ENCODE results near the gene ATP10D.

Gene ATP10D

DNA sequence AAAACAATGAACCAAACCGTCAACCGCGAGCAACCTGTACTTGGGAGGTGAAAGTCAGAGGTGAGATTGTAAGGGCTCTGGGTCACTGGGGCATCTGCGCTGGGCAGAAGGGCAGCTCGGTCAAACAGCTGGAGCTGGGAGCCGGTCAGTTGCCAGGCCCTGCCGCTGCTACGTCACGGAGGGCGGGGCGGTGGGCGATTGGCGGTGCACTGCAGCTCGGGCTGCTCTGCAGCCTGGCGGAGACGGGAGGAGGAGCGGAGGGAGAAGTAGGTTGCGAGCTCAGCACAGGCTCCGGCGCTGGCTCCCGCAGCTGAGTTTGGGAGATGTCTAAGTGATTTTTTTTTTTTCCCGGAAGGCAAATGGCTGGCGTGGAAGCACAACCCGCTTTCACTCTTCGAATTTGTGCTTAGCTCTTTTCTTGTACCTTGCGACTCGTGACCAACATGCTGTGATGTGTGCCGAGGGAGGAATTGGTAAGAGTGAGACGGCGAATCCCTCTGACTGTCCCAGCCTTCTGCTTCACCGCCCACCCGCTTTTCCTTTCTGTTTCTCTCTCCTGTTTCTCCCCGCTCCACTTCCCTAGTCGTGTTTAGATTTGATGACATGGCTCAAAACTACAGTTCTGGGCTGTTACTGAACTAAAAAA lies at the start of gene ATP10D:
ATP10D (plus strand) TSS at position 229 of the 646 bp plus-strand sequence. CDS start 27,266 bp downstream, outside the sequence.
- peak; percentile 47 to 97 (median 89) for DNase-seq

DNA sequence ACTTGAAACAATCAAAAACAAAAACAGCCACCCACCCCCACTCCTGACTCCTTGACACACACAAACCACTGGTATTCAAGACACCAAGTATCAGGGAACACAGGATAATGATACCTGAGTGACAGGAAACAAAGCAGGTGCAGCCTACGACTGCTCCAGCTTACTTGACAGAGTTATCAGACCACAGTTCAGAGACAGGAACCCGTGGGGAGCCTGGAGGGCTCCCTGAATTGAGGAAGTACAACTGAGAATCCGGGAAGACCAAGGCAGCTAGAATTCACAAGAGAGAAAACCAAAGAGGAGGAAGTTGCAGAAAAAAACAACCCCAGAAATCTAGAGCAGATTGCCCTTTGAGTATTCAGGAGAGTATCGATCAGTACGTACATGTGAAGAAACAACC lies 42.1 kb upstream of the ATP10D start:
- DNase-seq: peak in 8 of 56 donors; percentile 0 to 22 (median 0)

- no peak for DNase-seq
Observed at GRCh38 chr4:47444031-47444430, 41.0 kb upstream of the ATP10D start.

DNA sequence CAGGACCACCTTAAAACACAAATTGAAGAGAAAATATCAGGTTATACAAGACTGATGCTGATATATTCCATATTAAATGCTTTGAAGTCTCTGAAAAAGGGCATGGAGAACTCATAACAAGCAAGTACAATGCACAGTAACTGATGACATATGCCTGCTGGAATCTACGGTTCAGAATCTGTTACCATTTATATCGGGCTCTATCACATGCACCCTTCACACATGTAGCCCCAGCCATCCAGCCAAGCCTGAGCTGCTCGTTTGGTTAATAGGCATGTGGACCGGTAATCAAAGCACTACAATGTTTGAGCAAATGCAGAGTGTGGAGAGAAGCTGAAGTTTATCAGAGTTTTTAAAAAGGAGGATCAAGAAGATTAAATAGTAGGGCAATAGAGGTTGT lies 33.4 kb upstream of the ATP10D start:
- DNase-seq: no peak

GRCh38 chr4:47462799-47463234 lies 22.3 kb upstream of the ATP10D start:
- DNase-seq: peak in 2 of 56 donors; percentile 38 to 46

GRCh38 chr4:47463235-47463956 lies 21.7 kb upstream of the ATP10D start, which contains the start of gene COMMD8:
TSS of gene COMMD8 (minus strand) at chr4:47463702. CDS start at chr4:47463651, 51 bp downstream.
- DNase-seq: peak; percentile 63 to 98 (median 93)

- no peak for DNase-seq
Observed at GRCh38 chr4:47465004-47465403, 20.1 kb upstream of the ATP10D start.

GRCh38 chr4:47466056-47466785 lies 18.9 kb upstream of the ATP10D start:
- DNase-seq: no peak

- no peak for DNase-seq
Observed at GRCh38 chr4:47468706-47469365, 16.2 kb upstream of the ATP10D start.

DNA sequence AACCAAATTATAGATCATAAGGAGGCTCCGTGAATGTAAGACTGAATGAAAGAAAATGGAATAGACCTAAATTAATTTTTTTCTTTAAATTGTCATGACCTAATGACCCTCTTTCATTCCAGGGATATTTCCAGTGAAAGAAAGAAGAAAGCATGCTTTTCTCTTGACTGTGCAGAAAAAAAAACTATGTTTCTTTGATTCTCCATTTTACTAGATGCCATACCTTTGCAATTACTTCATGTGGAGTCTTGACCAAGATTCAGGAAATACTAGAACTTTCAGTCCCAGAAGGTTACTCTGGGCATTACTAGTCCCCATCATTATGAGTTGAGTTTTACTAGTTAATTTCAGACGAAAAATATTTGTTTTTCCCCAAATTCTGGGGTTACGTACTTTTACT lies 15.1 kb upstream of the ATP10D start:
- DNase-seq: no peak

- no peak for DNase-seq
Observed at GRCh38 chr4:47471064-47471463, 14.0 kb upstream of the ATP10D start.

- no peak for DNase-seq
Observed at GRCh38 chr4:47471591-47471990, 13.5 kb upstream of the ATP10D start.

- no peak for DNase-seq
Observed at GRCh38 chr4:47473141-47473750, 11.8 kb upstream of the ATP10D start.

DNA sequence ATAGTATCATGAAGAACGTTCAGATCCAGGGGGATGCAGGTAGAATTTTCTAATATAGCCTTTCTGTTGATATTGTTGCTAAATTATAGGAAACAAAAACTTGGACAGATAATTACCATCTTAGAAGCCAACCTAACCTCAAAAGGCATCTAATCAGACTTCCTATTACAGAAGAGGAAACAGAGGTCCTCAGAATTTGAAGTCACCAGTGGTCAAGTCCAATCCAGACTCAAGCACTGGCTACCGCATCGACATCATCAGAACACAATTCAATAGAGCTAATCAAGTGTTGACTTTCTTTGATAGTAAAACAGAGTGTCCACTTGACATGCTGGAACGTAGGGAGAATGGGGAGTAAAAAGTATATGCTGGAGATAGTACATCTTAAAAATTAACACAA lies 10.3 kb upstream of the ATP10D start:
- no peak for DNase-seq

GRCh38 chr4:47475411-47475810 lies 9.7 kb upstream of the ATP10D start:
- DNase-seq: no peak

DNA sequence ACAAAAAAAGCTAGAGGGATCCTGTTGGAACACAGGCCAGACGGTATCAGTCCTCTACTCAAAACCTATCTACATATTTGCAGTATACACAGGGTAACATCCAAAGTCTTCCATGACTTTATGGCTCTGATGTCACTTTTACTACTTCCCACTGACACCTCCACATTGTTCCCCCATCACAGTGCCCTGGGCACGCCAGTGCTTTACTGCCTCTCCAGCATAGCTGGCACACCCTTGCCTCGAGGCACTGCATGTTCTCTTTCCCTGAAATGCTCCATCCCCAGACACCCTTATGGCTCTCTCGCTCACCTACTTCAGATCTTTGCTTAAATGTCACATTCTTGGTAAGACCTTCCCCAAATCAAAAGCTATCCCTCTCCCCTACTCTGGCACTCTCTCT lies 6.3 kb upstream of the ATP10D start:
- DNase-seq: no peak

GRCh38 chr4:47482326-47482725 lies 2.7 kb upstream of the ATP10D start:
- DNase-seq: no peak

GRCh38 chr4:47483745-47484144 lies 1.3 kb upstream of the ATP10D start:
- no peak for DNase-seq

GRCh38 chr4:47484168-47484567 lies 907 bp upstream of the ATP10D start:
- DNase-seq: no peak

DNA sequence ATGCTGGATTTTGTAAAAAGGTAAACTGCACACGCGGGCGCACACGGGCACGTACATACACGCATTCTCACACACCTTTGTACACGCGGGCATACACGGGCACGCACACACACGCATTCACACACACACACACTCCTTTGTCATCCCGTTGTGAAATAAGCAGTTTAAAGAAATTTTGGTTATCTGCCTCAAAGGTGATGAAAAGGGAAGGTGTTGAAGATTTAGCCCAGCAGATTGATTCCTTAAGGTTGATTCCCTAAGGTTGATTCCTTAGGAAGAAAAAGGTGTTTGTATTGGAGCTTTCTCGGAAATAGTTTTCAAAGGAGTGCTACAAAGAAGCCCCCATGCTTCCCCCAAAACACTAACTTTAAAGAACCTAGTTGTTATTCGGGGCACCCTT lies 693 bp downstream of the ATP10D start:
- DNase-seq: no peak

DNA sequence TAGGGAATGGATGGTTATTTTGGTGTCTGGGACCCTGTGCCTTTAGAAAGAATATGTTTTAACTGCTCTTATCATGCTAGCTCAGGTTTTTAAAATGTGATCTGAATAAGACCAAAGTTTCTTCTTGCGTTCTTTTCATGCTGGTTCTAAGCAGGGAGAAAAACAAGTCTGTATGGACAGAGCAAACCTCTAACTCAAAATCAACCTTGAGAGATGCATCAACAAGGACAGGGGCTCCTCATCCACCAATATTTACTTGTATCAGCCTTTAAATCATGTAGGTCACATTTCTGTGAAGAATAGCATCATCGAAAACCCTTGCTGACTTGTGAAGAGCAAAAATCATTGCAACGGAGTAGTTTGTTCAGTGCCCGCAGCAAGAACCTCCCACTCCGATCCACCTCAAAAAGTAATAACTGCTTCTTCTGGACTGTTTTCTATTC lies 1.2 kb downstream of the ATP10D start:
- DNase-seq: no peak

Data from amygdala (tissue), 56 donors.